Transverse colon (tissue), 4 donors: ENCODE results near the gene NQO2. TPM values are rescaled to one million over a fixed set of nuclear protein-coding genes. Genes with fewer than 3 reads are reported as not detected.

Source experiments
- DNase-seq: peaks from one replicate; pipeline ENCODE4 v3.0.0-alpha.2; 2019
- H3K27ac ChIP-seq, 4 donors: fragments of 200-600 bp; sonication (generic); 2 replicates each; pipeline ENCODE4 v1.5.1; 2016 to 2018; ENCODE audit warnings: inconsistent platforms in 4 of 4
- H3K27me3 ChIP-seq: fragments of 200-600 bp; sonication (generic); 2 replicates; pipeline ENCODE4 v1.5.1; 2017; ENCODE audit warnings: inconsistent platforms
- H3K36me3 ChIP-seq, 4 donors: fragments of 200-600 bp; sonication (generic); 2 replicates each; pipeline ENCODE4 v1.5.1; 2017 to 2019; ENCODE audit warnings: inconsistent platforms in 4 of 4
- H3K4me1 ChIP-seq, 4 donors: fragments of 200-600 bp; sonication (generic); 2 replicates each; pipeline ENCODE4 v1.5.1; 2017 to 2020; ENCODE audit warnings: inconsistent platforms in 4 of 4
- H3K4me3 ChIP-seq, 4 donors: fragments of 200-600 bp; sonication (generic); 1 replicate in 1 of 4; 2 replicates in 3 of 4; pipeline versions ENCODE4 v1.5.1 to v1.6.1; 2017 to 2019; ENCODE audit warnings: inconsistent platforms in 4 of 4
- H3K9me3 ChIP-seq, 2 donors: fragments of 200-600 bp; sonication (generic); 2 replicates each; pipeline ENCODE4 v1.5.1; 2017 to 2019; ENCODE audit warnings: inconsistent platforms in 2 of 2
- CTCF ChIP-seq, 5 experiments: fragments of 200-600 bp in 3 of 5; fragments of 450-650 bp in 2 of 5; sonication (generic) in 3 of 5; IDR thresholded peaks; 1 replicate in 2 of 5; 2 replicates in 3 of 5; pipeline ENCODE4 v1.5.1; 2016 to 2017; ENCODE audit warnings: antibody characterized with exemption in 5 of 5, inconsistent platforms in 3 of 5, mild to moderate bottlenecking in 2 of 5, moderate library complexity in 1 of 5
- EP300 ChIP-seq: sonication (generic); formaldehyde crosslinking; IDR thresholded peaks from one replicate; pipeline ENCODE4 v1.6.1; 2017; ENCODE audit warnings: antibody characterized with exemption, low read depth
- POLR2A ChIP-seq: fragments of 450-650 bp; IDR thresholded peaks from one replicate; pipeline ENCODE4 v1.6.1; 2016; ENCODE audit warnings: antibody characterized with exemption, mild to moderate bottlenecking, moderate library complexity
- POLR2AphosphoS5 ChIP-seq, 3 donors: sonication (generic); formaldehyde crosslinking; IDR thresholded peaks; one replicate each; pipeline ENCODE4 v1.6.1; 2016; ENCODE audit warnings: antibody characterized with exemption in 3 of 3
- whole genome bisulfite sequencing, 2 donors: methylation state at CpG; one replicate each; pipeline ENCODE4 v1.1.5; 2018; ENCODE audit warnings: low coverage in 1 of 2; 5-methylcytosine and 5-hydroxymethylcytosine counted together
- in situ Hi-C, 4 donors: fragments of 200-750 bp; cut with MboI; loops; one replicate each; pipeline versions ENCODE4 v1.15.0 to v1.15.1; 2017; ENCODE audit warnings: low sequenced_read_pairs in 3 of 4, low pct_ligation_motif_present in 1 of 4, low pct_unique_long_range_greater_than_20kb in 1 of 4
- intact Hi-C: fragments of 100-400 bp; cut with DNase I; formaldehyde crosslinking; loops from one replicate; pipeline ENCODE4 v1.15.1; 2023; ENCODE audit warnings: low total_unique reads
- total RNA-seq, 4 donors: library from RNA; depleted of rRNA; stranded (reverse); fragments of >200 nt; gene quantifications; one replicate each; pipeline ENCODE4 v1.1.0, GENCODE V29; 2016

Gene NQO2
- total RNA-seq, 4 donors from 2014 or later, result 1.00 to 9.7 (median 7.2) TPM

- TF ChIP-seq EP300 (no peak), CTCF (IDR thresholded peaks at IDR 0.05) (no peak), POLR2AphosphoS5 (IDR thresholded peaks at IDR 0.05) (no peak), POLR2A (no peak)
- H3K4me3 ChIP-seq, result no peak overlapping the region
- in situ Hi-C loops, result no loop called here
- 76 to 85% methylated on average over 9 to 19 of the region's 19 CpGs for WGBS, 2 donors
- DNase-seq, result no peak
- H3K27me3 ChIP-seq, result no peaks in the 10 kb centered on the region
- H3K9me3 ChIP-seq, result no peaks in the 10 kb centered on the region
- H3K27ac ChIP-seq, result no peak overlapping the region
- H3K36me3 ChIP-seq, result no peaks in the 10 kb centered on the region
- no peaks in the 10 kb centered on the region for H3K4me1 ChIP-seq
- intact Hi-C loops, result no loop called here
These were observed 37.4 kb downstream of the NQO2 start for GRCh38 chr6:3036861-3037637.

- Histone ChIP-seq H3K4me1 (no peaks in the 10 kb centered on the region), H3K36me3 (no peaks in the 10 kb centered on the region), H3K27me3 (no peaks in the 10 kb centered on the region), H3K9me3 (no peaks in the 10 kb centered on the region), H3K27ac (no peak overlapping the region), H3K4me3 (no peak overlapping the region)
- no peak for DNase-seq
- TF ChIP-seq POLR2A (no peak), POLR2AphosphoS5 (IDR thresholded peaks at IDR 0.05) (no peak), CTCF (IDR thresholded peaks at IDR 0.05) (no peak), EP300 (no peak)
- WGBS, 2 donors, result 56 to 68% methylated on average over 3 to 7 of the region's 7 CpGs
- in situ Hi-C loops, result no loop called here
- intact Hi-C loops, result no loop called here
These were observed 38.1 kb downstream of the NQO2 start for GRCh38 chr6:3037638-3038365.

- no peak overlapping the region for H3K27ac ChIP-seq
- no peaks in the 10 kb centered on the region for H3K4me1 ChIP-seq
- in situ Hi-C loops, result no loop called here
- no peaks in the 10 kb centered on the region for H3K9me3 ChIP-seq
- intact Hi-C loops, result no loop called here
- no peaks in the 10 kb centered on the region for H3K27me3 ChIP-seq
- DNase-seq, result no peak
- WGBS, 2 donors, result 29 to 40% methylated on average over 2 to 3 of the region's 3 CpGs
- no peaks in the 10 kb centered on the region for H3K36me3 ChIP-seq
- H3K4me3 ChIP-seq, result no peak overlapping the region
- no peak for TF ChIP-seq POLR2A
- TF ChIP-seq POLR2AphosphoS5 (IDR thresholded peaks at IDR 0.05), result no peak
- TF ChIP-seq EP300, result no peak
- no peak for TF ChIP-seq CTCF (IDR thresholded peaks at IDR 0.05)
These were observed 39.7 kb downstream of the NQO2 start for GRCh38 chr6:3039384-3039783.

- WGBS, 2 donors, result 91 to 96% methylated on average over 2 to 3 of the region's 3 CpGs
- Histone ChIP-seq H3K27ac (no peak overlapping the region), H3K27me3 (no peaks in the 10 kb centered on the region), H3K4me3 (no peak overlapping the region), H3K36me3 (no peaks in the 10 kb centered on the region), H3K4me1 (no peaks in the 10 kb centered on the region), H3K9me3 (no peaks in the 10 kb centered on the region)
- intact Hi-C loops (no loop called here), in situ Hi-C loops (no loop called here)
- DNase-seq, result no peak
- TF ChIP-seq POLR2AphosphoS5 (IDR thresholded peaks at IDR 0.05) (no peak), EP300 (no peak)
These were observed 41.5 kb downstream of the NQO2 start for GRCh38 chr6:3041147-3041546.
